ENCODE results near the gene SF3A2.

- TF ChIP-seq CTCF (IDR thresholded peaks at IDR 0.05) (no peak), POLR2A (IDR thresholded peaks at IDR 0.05) (no peak)
These were observed 12.6 kb downstream of the SF3A2 start, which contains the start of gene AMH for GRCh38 chr19:2249010-2249866.
